ENCODE measurements around the gene SPANXN5.
"Not testable (repeated sequence)": the region's sequence is repeated elsewhere in the genome, so short reads cannot be mapped to it uniquely, and the experiment has no call there.

The SPANXN5 gene

DNA sequence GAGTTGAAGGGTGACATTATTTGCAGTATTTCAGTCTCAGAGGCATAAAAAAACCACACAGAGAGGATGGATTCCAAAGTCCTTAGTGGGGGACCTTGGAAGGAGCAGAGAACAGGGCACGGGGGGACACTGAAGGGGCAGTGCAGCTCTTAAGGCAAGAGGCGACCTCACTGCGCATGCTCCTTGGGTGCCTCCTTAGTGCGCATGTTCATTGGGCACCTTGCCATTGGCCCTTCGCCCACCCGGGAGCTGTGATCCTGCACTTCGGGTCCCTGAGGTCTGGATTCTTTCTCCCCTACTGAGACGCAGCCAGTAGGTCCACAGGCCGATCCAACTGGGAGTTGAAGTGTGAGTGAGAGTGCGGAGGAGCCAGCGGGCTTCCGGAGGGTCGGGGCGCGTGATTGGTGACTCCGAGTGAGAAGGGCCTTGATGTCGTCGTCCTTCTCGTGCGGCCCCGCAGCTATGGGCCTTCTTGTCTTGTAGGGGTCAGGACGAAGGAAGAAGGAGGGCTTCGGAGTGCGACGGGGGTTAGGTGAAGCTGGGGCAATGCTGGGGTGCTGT, 13.9 kb upstream of the SPANXN5 start, which contains the start of gene XAGE5:
Gene XAGE5 (plus strand): TSS at position 223 of the 561 bp plus-strand sequence. CDS start 1,280 bp downstream, outside the sequence.
- Histone ChIP-seq H3K4me1 (ENCODE audit: control insufficient read depth, low read length) (no peaks in the 10 kb centered on the region), H3K27me3 (ENCODE audit: control insufficient read depth, low read length) (no peaks in the 10 kb centered on the region), H3F3A (ENCODE audit: control insufficient read depth, insufficient read depth) (no peaks in the 10 kb centered on the region), H3K9me3 (ENCODE audit: control insufficient read depth, insufficient read depth, low read length) (no peaks in the 10 kb centered on the region), H3K79me2 (ENCODE audit: control insufficient read depth, low read length) (no peaks in the 10 kb centered on the region), H3K9me2 (replicated peaks; ENCODE audit: control insufficient read depth, low read length) (no peaks in the 10 kb centered on the region), H3K36me3 (ENCODE audit: control insufficient read depth, low read length) (no peaks in the 10 kb centered on the region), H4K20me1 (ENCODE audit: control insufficient read depth, insufficient read depth, low read depth, low read length) (no peaks in the 10 kb centered on the region), H3K4me2 (ENCODE audit: low read length) (no peak within 1 kb of the TSS), H3K4me3 (ENCODE audit: low read length) (no peak within 1 kb of the TSS), H3K27ac (ENCODE audit: low read depth, low read length) (no peak within 1 kb of the TSS)
- TF ChIP-seq CTCF (IDR thresholded peaks at IDR 0.05; ENCODE audit: low read depth, low read length, poor library complexity, severe bottlenecking) (no peak), EZH2phosphoT487 (IDR thresholded peaks at IDR 0.05; ENCODE audit: borderline replicate concordance, low read length) (no peak)

GRCh38 chrX:52804876-52805275, 7.6 kb upstream of the SPANXN5 start:
- not testable (repeated sequence) for H3K27me3 ChIP-seq (ENCODE audit: control insufficient read depth, low read length); H3K27ac ChIP-seq (ENCODE audit: low read depth, low read length); H3F3A ChIP-seq (ENCODE audit: control insufficient read depth, insufficient read depth); H3K4me2 ChIP-seq (ENCODE audit: low read length); H3K79me2 ChIP-seq (ENCODE audit: control insufficient read depth, low read length); H3K4me1 ChIP-seq (ENCODE audit: control insufficient read depth, low read length); H4K20me1 ChIP-seq (ENCODE audit: control insufficient read depth, insufficient read depth, low read depth, low read length); H3K4me3 ChIP-seq (ENCODE audit: low read length); H3K36me3 ChIP-seq (ENCODE audit: control insufficient read depth, low read length); H3K9me2 ChIP-seq (replicated peaks; ENCODE audit: control insufficient read depth, low read length); H3K9me3 ChIP-seq (ENCODE audit: control insufficient read depth, insufficient read depth, low read length)

DNA sequence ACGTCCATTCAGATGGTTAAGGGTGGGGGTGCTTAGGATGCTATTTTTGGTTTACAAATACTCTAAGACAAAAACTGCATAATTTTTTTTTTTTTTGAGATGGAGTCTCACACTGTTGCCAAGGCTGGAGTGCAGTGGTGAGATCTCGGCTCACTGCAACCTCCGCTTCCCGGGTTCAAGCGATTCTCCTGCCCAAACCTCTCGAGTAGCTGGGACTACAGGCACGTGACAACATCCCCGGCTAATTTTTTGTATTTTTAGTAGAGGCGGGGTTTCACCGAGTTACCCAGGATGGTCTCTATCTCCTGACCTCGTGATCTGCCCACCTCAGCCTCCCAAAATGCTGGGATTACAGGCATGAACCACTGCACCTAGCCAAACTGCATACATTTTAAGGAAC, 23.7 kb downstream of the SPANXN5 start:
- H4K20me1 ChIP-seq (ENCODE audit: control insufficient read depth, insufficient read depth, low read depth, low read length); H3F3A ChIP-seq (ENCODE audit: control insufficient read depth, insufficient read depth); H3K36me3 ChIP-seq (ENCODE audit: control insufficient read depth, low read length); H3K9me3 ChIP-seq (ENCODE audit: control insufficient read depth, insufficient read depth, low read length); H3K9me2 ChIP-seq (replicated peaks; ENCODE audit: control insufficient read depth, low read length); H3K4me1 ChIP-seq (ENCODE audit: control insufficient read depth, low read length); H3K27ac ChIP-seq (ENCODE audit: low read depth, low read length); H3K27me3 ChIP-seq (ENCODE audit: control insufficient read depth, low read length); H3K4me3 ChIP-seq (ENCODE audit: low read length); H3K4me2 ChIP-seq (ENCODE audit: low read length); H3K79me2 ChIP-seq (ENCODE audit: control insufficient read depth, low read length): not testable (repeated sequence)

GRCh38 chrX:52765983-52766382, 31.2 kb downstream of the SPANXN5 start:
- H3K27ac ChIP-seq (ENCODE audit: low read depth, low read length); H3K9me2 ChIP-seq (replicated peaks; ENCODE audit: control insufficient read depth, low read length); H3K4me3 ChIP-seq (ENCODE audit: low read length); H3K4me1 ChIP-seq (ENCODE audit: control insufficient read depth, low read length); H4K20me1 ChIP-seq (ENCODE audit: control insufficient read depth, insufficient read depth, low read depth, low read length); H3K4me2 ChIP-seq (ENCODE audit: low read length); H3K36me3 ChIP-seq (ENCODE audit: control insufficient read depth, low read length); H3F3A ChIP-seq (ENCODE audit: control insufficient read depth, insufficient read depth); H3K79me2 ChIP-seq (ENCODE audit: control insufficient read depth, low read length); H3K27me3 ChIP-seq (ENCODE audit: control insufficient read depth, low read length); H3K9me3 ChIP-seq (ENCODE audit: control insufficient read depth, insufficient read depth, low read length): not testable (repeated sequence)

DNA sequence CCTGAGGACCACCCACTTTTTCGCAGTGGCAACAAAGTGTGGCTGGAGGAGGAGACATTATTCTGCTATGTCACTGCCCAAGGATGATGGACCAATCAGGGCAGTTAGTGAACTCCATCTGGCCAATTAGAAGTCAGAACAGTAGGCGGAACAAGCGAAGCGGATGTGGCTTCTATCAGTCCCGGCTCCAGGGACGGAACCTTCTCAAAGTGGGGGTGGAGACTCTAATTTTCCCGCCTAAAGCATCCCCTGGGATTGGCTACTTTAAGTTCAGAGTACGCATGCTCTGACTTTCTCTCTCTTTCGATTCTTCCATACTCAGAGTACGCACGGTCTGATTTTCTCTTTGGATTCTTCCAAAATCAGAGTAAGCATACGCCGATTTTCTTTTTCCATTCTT, 46.3 kb downstream of the SPANXN5 start, which contains the start of gene SSX2B:
Gene SSX2B (plus strand): TSS at position 301 of the 400 bp plus-strand sequence. CDS start 1,429 bp downstream, outside the sequence.
- not testable (repeated sequence) for H3K27me3 ChIP-seq (ENCODE audit: control insufficient read depth, low read length); H3K27ac ChIP-seq (ENCODE audit: low read depth, low read length); H3K79me2 ChIP-seq (ENCODE audit: control insufficient read depth, low read length); H3F3A ChIP-seq (ENCODE audit: control insufficient read depth, insufficient read depth); H3K9me2 ChIP-seq (replicated peaks; ENCODE audit: control insufficient read depth, low read length); H4K20me1 ChIP-seq (ENCODE audit: control insufficient read depth, insufficient read depth, low read depth, low read length); H3K9me3 ChIP-seq (ENCODE audit: control insufficient read depth, insufficient read depth, low read length); H3K4me3 ChIP-seq (ENCODE audit: low read length); H3K4me1 ChIP-seq (ENCODE audit: control insufficient read depth, low read length); H3K4me2 ChIP-seq (ENCODE audit: low read length); H3K36me3 ChIP-seq (ENCODE audit: control insufficient read depth, low read length)
